ENCODE measurements around the gene LPAR1.

LPAR1 gene

DNA sequence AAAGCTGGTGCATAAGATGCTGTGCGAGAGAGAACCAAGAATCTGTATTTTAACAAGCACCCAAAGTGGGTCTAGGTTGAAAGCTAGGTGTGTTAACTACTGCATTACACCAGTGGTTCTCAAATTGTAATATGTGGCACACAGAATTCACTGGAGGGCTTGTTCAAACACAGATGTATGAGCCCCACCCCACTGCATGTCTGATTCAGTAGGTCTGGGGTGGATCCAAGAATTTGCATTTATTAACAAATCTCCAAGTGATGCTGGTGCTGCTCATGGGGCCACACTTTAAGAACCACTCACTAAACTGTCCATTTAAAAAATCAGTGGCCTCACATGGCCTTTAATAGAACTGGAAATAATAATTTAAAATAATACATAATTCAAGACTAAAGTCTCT, 40.4 kb downstream of the LPAR1 start:
- no peak for DNase-seq

DNA sequence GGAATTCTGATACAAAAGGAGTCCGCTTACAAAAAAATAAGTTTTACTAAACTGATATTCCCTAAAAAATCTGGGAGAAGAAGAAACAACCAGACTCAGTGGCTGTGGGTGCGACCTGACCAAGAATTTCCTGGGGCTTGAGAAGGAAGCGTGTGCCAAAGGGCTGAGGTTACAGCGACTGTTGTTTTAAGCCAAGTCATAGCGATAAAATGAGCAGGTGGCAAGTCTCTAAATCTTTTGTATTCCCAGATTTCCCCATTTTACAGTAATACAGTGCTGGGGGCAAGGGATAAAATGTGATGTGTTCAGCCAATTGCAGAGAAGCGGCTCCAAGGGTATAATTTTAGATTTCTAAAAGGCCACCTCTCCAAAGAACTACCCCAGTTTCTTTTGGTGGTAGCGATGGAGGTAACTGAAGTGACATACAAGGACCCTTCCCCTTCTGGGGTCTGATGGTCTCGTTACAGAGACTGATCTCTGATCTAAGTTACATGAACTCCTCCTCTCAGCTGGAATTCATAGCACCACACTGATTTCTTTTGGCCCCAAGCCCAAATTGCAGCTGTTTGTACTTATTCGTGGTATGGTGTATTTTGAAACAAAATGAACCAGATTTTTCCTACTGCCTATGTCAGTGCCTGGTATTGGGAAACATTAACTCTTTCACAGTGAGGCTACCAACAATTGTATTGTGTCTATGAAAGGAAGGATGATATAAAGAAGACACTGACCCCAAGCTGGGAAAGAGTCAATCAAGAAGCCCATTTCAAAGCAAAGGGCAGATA, 41.6 kb downstream of the LPAR1 start:
- DNase-seq: peak; percentile 58

GRCh38 chr9:110995420-110996340, 42.6 kb downstream of the LPAR1 start:
- DNase-seq: no peak

- DNase-seq: no peak
Observed at GRCh38 chr9:110994771-110995241, 43.5 kb downstream of the LPAR1 start.

DNA sequence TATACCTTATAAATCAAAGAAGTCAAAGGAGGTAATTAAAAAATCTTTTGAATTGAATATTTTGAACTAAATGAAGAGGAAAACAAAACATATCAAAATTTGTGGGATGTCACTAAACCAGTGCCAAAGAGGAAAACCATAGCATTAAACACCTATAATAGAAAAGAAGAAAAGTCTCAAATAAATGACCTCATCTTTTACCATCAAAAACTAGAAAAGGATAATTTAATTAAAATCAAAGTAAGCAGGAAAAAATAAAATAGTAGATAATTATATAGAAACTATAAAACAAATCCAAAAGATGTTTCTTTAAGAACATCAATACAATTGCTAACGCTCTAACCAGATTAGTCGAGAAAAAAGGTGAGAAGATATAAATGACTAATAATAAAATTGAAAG, 47.8 kb downstream of the LPAR1 start:
- DNase-seq: no peak

GRCh38 chr9:110986529-110986928, 51.7 kb downstream of the LPAR1 start:
- no peak for DNase-seq

GRCh38 chr9:110984890-110985437, 53.3 kb downstream of the LPAR1 start:
- DNase-seq: no peak

- DNase-seq: no peak
Observed at GRCh38 chr9:110980261-110980660, 58.0 kb downstream of the LPAR1 start.

DNA sequence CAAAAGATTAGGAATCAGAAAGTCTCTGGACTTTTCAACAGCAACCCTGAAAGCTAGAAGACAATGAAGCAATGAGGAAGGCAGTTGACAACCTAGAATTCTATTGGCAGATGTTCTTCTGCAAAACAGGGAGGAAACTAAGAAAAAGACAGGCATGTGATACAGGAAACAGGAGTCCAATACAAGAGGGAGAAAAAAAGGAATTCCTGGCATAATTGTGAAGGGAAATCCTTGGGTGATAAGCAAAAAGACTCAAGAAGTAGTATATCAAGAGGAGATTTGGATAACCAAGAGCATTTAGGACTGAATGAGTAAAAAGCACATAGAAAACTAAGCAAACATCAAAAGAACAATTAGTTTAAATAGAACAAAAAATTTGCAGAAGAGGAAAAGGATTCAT, 58.6 kb downstream of the LPAR1 start:
- no peak for DNase-seq

DNA sequence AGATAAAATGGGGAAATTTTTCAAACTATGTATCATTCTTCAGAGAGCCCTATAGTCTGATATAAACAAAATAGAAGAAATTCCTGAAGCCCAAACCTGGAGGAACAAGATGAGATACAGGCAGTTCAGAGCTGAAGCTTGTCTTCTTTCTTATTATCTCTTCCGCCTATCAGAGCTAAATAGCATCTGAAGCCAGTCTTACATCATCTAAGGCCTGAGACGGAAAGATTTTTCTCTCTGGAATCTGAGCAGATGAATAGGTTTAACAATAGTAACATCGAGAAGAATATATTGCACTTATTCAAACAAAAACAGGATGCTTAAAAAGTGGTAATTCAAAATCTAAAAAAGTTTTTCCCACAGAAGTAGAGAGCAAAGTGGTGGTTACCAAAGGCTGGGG, 59.8 kb downstream of the LPAR1 start:
- no peak for DNase-seq

GRCh38 chr9:110977259-110977709, 61.0 kb downstream of the LPAR1 start:
- no peak for DNase-seq

- no peak for DNase-seq
Observed at GRCh38 chr9:110975969-110976368, 62.3 kb downstream of the LPAR1 start.

DNA sequence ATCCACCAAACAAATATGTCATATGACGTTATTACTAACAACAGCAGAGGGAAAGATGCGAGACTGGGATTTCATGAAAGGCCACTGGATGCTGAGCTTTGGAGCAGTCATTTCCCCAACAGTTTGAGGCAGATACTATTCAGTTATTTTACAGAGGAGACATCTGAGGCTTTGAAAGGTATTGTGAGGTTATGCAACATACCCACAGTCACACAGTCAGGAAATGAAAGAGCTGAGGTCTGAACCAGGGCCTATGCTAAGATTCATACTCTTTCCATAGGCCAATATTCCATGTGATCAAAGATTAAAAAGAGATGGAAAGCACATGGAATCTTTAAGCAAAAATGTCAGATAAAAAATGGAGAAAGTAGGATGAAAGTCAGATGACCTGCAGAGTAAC, 63.0 kb downstream of the LPAR1 start:
- no peak for DNase-seq

DNA sequence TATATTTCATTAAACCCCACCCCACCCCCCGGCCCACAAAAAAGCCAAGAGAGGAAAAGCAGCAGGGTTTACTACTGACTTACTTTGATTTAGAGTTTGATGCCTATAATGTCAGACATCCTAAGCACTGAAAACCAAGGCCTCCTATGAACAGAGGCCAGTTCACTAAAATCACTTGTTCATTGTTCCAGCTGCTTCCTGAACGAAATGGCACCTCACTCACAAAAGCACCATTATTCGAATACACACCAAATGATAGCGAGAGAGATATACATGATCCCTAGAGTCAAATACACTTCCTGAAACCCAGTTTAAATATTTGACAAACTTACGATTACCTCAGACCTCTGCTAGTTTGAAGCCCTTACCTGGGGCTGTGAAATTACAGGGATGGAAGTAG, 66.6 kb downstream of the LPAR1 start:
- DNase-seq: no peak

DNA sequence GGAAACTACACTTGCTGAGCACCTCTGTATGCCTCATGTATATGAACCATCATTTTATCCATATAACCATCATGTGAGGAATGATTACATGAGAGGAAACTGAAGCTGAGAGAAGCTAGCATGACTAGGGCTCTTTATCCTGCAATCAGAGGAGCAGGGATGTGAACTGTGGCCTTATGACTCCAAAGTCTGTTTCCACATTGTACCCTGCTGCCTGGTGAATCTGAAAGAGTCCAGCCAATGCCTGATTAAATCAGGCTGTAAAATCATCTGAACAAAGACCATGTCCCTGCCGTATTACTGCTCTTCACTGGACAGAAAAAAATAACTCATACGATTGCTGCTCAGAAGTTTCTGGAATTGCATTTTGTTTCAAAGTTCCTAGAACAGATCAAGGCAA, 67.0 kb downstream of the LPAR1 start:
- no peak for DNase-seq

GRCh38 chr9:110969971-110970386, 68.3 kb downstream of the LPAR1 start:
- no peak for DNase-seq

- no peak for DNase-seq
Observed at GRCh38 chr9:110968096-110968495, 70.2 kb downstream of the LPAR1 start.

- DNase-seq: no peak
Observed at GRCh38 chr9:110967196-110967595, 71.1 kb downstream of the LPAR1 start.

DNA sequence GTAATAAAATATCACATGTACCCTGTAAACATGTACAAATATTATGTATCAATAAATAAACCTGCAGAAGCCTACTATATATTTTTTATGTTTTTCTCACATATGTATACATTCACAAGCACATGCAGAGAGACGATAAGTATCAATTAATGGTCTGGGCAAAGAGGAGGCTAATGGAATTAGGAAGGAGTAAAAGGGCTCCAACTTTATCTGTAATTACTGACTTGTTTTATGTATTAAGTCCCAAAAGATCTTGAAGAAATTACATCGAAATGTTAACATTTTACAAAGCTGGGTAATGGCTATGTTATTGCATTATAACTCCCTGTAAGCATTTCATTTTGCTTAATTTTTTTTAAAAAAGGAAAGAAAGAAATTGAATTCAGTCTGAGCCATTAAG, 78.0 kb downstream of the LPAR1 start:
- DNase-seq: no peak

DNA sequence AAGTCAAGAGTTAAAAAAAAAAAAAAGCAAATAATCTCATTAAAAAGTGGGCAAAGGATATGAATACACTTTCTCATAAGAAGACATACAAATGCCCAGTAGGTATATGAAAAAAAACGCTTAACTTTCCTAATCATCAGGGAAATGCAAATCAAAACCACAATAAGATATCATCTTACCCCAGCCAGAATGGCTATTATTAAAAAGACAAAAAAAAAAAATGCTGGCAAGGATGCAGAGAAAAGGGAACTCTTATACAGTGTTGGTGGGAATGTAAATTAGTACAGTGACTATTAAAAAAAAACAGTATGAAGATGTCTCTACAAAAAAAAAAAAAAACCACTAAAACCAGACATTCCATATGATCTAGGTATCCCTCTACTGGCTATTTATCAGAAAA, 79.4 kb downstream of the LPAR1 start:
- no peak for DNase-seq

DNA sequence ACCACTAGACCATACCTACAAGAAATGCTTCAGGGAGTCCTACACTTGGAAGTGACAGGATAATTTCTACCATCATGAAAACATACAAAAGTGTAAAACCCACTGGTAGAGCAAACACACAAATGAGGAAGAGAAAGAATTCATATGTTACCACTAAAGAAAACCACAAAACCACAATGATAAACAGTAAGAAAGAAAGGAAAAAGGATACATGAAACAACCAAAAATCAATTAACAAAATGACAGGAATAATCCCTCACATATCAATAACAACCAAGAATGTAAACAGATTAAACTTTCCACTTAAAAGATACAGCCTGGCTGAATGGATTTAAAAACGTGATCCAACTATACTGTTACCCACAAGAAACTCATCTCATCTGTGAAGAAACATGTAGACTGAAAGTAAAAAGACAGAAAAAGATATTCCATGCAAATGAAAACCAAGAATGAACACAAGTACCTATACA, 83.4 kb downstream of the LPAR1 start:
- DNase-seq: no peak

- DNase-seq: no peak
Observed at GRCh38 chr9:110952540-110952859, 85.8 kb downstream of the LPAR1 start.

- no peak for DNase-seq
Observed at GRCh38 chr9:110951805-110952539, 86.3 kb downstream of the LPAR1 start.

Measured in right forelimb (tissue), 1 donor.